Testis (tissue), 2 donors: ENCODE data around the gene MRPL21.

ENCODE experiments used
- CTCF ChIP-seq, 3 experiments: fragments of 450-650 bp in 2 of 3; fragments of 200-600 bp in 1 of 3; sonication (generic) in 1 of 3; IDR thresholded peaks; one replicate each; pipeline ENCODE4 v1.5.1; 2016 to 2019; ENCODE audit warnings: antibody characterized with exemption in 3 of 3, mild to moderate bottlenecking in 2 of 3, moderate library complexity in 1 of 3
- POLR2A ChIP-seq: fragments of 450-650 bp; IDR thresholded peaks from one replicate; pipeline ENCODE4 v1.6.1; 2017; ENCODE audit warnings: antibody characterized with exemption, mild to moderate bottlenecking, moderate library complexity

DNA sequence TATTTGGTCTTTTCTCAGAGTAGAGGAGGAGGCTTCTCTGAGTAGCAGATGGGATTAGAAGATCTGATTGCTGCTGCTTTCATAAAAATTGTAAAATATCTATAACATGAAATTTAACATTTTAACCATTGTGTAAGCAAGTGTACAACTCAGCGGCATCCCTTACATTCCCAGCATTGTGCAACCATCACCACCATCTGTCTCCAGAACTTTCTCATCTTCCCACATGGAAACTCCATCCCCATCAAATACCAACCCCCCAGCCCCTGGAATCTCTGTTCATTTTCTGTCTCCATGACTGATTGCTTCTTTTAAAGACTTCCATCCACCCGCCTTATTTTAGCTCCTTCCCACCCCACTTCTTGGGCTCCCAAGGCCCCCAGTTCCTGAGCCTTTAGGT lies 44.9 kb upstream of the MRPL21 start:
- TF ChIP-seq POLR2A (no peak), CTCF (IDR thresholded peaks at IDR 0.05) (no peak)
